K562 (cell line): ENCODE data around the gene KIF6. TPM values are rescaled to one million over a fixed set of nuclear protein-coding genes. Genes with fewer than 3 reads are reported as not detected.

ENCODE experiments used
- BHLHE40 ChIP-seq: IDR thresholded peaks from 2 replicates; pipeline ENCODE4 v1.6.1; 2011; ENCODE audit warnings: low read length, improper control_type of control experiment
- CUX1 ChIP-seq: fragments of 200-800 bp; sonication (Bioruptor generic); IDR thresholded peaks from 2 replicates; pipeline ENCODE4 v1.6.1; 2016; ENCODE audit warnings: missing genetic modification characterization, missing compliant biosample characterization
- L3MBTL2 ChIP-seq: fragments of 450-650 bp; IDR thresholded peaks from 2 replicates; pipeline ENCODE4 v1.6.1; 2016; ENCODE audit warnings: mild to moderate bottlenecking, moderate library complexity
- PHF20 ChIP-seq: fragments of 450-650 bp; IDR thresholded peaks from 2 replicates; pipeline ENCODE4 v1.6.1; 2018; ENCODE audit not compliant: partially characterized antibody
- TFE3 ChIP-seq: fragments of 450-650 bp; formaldehyde crosslinking; IDR thresholded peaks from 2 replicates; pipeline ENCODE4 v1.4.0; 2020; ENCODE audit warnings: mild to moderate bottlenecking, mixed read lengths
- ZNF23 ChIP-seq: fragments of 250-450 bp; sonication (Bioruptor Pico); IDR thresholded peaks from 2 replicates; pipeline ENCODE4 v1.4.0; 2020; ENCODE audit warnings: mild to moderate bottlenecking
- polyA plus RNA-seq, 8 experiments: library from polyadenylated mRNA; depleted of rRNA in 4 of 8; stranded (reverse) in 5 of 8; unstranded in 3 of 8; fragments of >200 nt; fragmentation: Nextera tagmentation in 2 of 8; fragmentation: Illumina TruSeq in 1 of 8; extraction: Ambion mirVana in 2 of 8; extraction: Trizol in 1 of 8; gene quantifications; 2 replicates each; pipeline versions ENCODE4 v1.2.1 to v1.2.3, GENCODE V29; 2011 to 2014; ENCODE audit warnings: inconsistent platforms in 1 of 8, missing spikeins in 1 of 8
- total RNA-seq, 7 experiments: library from RNA; depleted of rRNA in 6 of 7; stranded (reverse); fragments of >200 nt in 6 of 7; fragmentation: Illumina TruSeq in 2 of 7; extraction: Trizol in 2 of 7; gene quantifications; 2 replicates each; pipeline versions ENCODE4 v1.2.1 to v1.2.3, GENCODE V29; 2011 to 2021; ENCODE audit warnings: low replicate concordance in 1 of 7

KIF6 gene
- total and polyA plus RNA-seq, 9 of the 15 experiments (the other 6 are each of a cell fraction or from before 2014, with no cell fraction given): not detected

- TF ChIP-seq BHLHE40: no peak
- no peak for TF ChIP-seq CUX1
- TF ChIP-seq PHF20: no peak
- TF ChIP-seq TFE3 (CRISPR knock-in tag): no peak
- no peak for TF ChIP-seq ZNF23
- TF ChIP-seq L3MBTL2: no peak
These were observed 229.6 kb downstream of the KIF6 start (continued) for GRCh38 chr6:39495640-39496039.
